Upper lobe of left lung (tissue), 4 donors: ENCODE results near the gene INPPL1.

ENCODE experiments used
- EP300 ChIP-seq, 4 donors: sonication (generic); formaldehyde crosslinking; IDR thresholded peaks; one replicate each; pipeline ENCODE4 v1.5.1; 2017; ENCODE audit warnings: antibody characterized with exemption in 4 of 4, control low read depth in 2 of 4
- POLR2A ChIP-seq, 4 donors: fragments of 450-650 bp; IDR thresholded peaks; one replicate each; pipeline ENCODE4 v1.5.1; 2016 to 2017; ENCODE audit warnings: antibody characterized with exemption in 4 of 4, mild to moderate bottlenecking in 2 of 4
- POLR2AphosphoS5 ChIP-seq, 2 donors: sonication (generic); formaldehyde crosslinking; IDR thresholded peaks; one replicate each; pipeline ENCODE4 v1.5.1; 2017; ENCODE audit warnings: antibody characterized with exemption in 2 of 2
- TF ChIP-seq, protein P1 (sequence below), 6 experiments: fragments of 450-650 bp in 4 of 6; fragments of 200-600 bp in 2 of 6; sonication (generic) in 2 of 6; IDR thresholded peaks; one replicate each; pipeline ENCODE4 v1.5.1; 2016 to 2019; ENCODE audit warnings: antibody characterized with exemption in 6 of 6

DNA sequence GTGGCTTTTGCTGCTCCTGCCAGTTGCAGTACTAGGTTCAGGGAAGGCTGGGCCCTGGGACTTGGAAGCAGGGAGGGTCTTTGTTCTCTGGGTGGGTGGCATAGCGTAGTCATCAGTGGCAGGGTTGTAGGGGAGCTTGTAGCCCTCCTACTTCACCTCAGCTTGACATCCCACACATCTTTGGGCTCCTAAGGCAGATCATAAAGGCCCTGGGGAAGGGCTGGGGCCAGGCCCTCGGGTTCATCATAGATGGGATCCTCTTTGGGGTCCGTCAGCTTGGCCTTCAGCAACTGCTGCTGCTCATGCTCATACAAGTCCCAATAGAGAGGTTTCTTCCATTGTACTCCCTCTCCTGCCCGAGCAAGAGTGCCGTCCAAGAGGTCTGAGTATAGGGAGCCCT is 25.4 kb downstream of the INPPL1 start:
- TF ChIP-seq, protein P1, sequence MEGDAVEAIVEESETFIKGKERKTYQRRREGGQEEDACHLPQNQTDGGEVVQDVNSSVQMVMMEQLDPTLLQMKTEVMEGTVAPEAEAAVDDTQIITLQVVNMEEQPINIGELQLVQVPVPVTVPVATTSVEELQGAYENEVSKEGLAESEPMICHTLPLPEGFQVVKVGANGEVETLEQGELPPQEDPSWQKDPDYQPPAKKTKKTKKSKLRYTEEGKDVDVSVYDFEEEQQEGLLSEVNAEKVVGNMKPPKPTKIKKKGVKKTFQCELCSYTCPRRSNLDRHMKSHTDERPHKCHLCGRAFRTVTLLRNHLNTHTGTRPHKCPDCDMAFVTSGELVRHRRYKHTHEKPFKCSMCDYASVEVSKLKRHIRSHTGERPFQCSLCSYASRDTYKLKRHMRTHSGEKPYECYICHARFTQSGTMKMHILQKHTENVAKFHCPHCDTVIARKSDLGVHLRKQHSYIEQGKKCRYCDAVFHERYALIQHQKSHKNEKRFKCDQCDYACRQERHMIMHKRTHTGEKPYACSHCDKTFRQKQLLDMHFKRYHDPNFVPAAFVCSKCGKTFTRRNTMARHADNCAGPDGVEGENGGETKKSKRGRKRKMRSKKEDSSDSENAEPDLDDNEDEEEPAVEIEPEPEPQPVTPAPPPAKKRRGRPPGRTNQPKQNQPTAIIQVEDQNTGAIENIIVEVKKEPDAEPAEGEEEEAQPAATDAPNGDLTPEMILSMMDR (IDR thresholded peaks at IDR 0.05): no peak
- no peak for TF ChIP-seq POLR2A (IDR thresholded peaks at IDR 0.05)
- TF ChIP-seq EP300 (IDR thresholded peaks at IDR 0.05): no peak
- TF ChIP-seq POLR2AphosphoS5 (IDR thresholded peaks at IDR 0.05): no peak
